SU-DHL-6 (cell line): ENCODE results near the gene ARFGEF2.

Source experiments
- H2AFZ ChIP-seq: fragments of 200-600 bp; sonication (generic); 2 replicates; pipeline ENCODE4 v1.6.1; 2014; ENCODE audit warnings: low read depth, mild to moderate bottlenecking, moderate library complexity, mixed read lengths, antibody characterized with exemption, low read length; ENCODE audit not compliant: severe bottlenecking
- H3F3A ChIP-seq: fragments of 200-600 bp; shearing (Covaris generic); 2 replicates; pipeline ENCODE4 v1.6.0; 2016; ENCODE audit warnings: antibody characterized with exemption, mild to moderate bottlenecking; ENCODE audit not compliant: insufficient read depth
- H3K27ac ChIP-seq: fragments of 200-600 bp; sonication (generic); 2 replicates; pipeline ENCODE4 v1.5.1; 2016; ENCODE audit warnings: low read depth, mild to moderate bottlenecking, low read length, moderate library complexity, mixed read lengths
- H3K27me3 ChIP-seq: fragments of 200-600 bp; sonication (generic), shearing (Covaris generic); 2 replicates; pipeline ENCODE4 v1.6.0; 2014; ENCODE audit warnings: mild to moderate bottlenecking, low read length
- H3K36me3 ChIP-seq: fragments of 200-600 bp; sonication (generic); 2 replicates; pipeline ENCODE4 v1.6.1; 2014; ENCODE audit warnings: mild to moderate bottlenecking, low read length, mixed read lengths
- H3K4me2 ChIP-seq: fragments of 300-600, 200-600 bp; shearing (Covaris generic), sonication (generic); 2 replicates; pipeline ENCODE4 v1.6.0; 2014; ENCODE audit warnings: low read length, low read depth, mild to moderate bottlenecking; ENCODE audit not compliant: poor library complexity, severe bottlenecking
- H3K4me3 ChIP-seq: fragments of 200-600 bp; sonication (generic); 2 replicates; pipeline ENCODE4 v1.5.1; 2014; ENCODE audit warnings: antibody characterized with exemption, low read length, mild to moderate bottlenecking, mixed read lengths; ENCODE audit not compliant: insufficient read depth, poor library complexity, severe bottlenecking
- H3K79me2 ChIP-seq: fragments of 200-600 bp; sonication (generic); 2 replicates; pipeline ENCODE4 v1.6.1; 2014; ENCODE audit warnings: mild to moderate bottlenecking, low read length, moderate library complexity; ENCODE audit not compliant: insufficient read depth
- H3K9ac ChIP-seq: fragments of 200-600 bp; sonication (generic); 2 replicates; pipeline ENCODE4 v1.7.0; 2014; ENCODE audit warnings: mild to moderate bottlenecking, low read length
- H3K9me2 ChIP-seq: fragments of 200-600 bp; sonication (generic); replicated peaks from 2 replicates; pipeline ENCODE4 v1.6.1; 2014; ENCODE audit warnings: low read length; ENCODE audit not compliant: insufficient read depth
- H3K9me3 ChIP-seq: fragments of 200-600 bp; sonication (generic); 2 replicates; pipeline ENCODE4 v1.6.1; 2014; ENCODE audit warnings: low read length, mixed read lengths; ENCODE audit not compliant: insufficient read depth
- H4K20me1 ChIP-seq: fragments of 200-600 bp; sonication (generic); 2 replicates; pipeline ENCODE4 v1.6.1; 2014; ENCODE audit warnings: low read depth, mild to moderate bottlenecking, antibody characterized with exemption, low read length, moderate library complexity, mixed read lengths
- EZH2phosphoT487 ChIP-seq: fragments of 200-600 bp; sonication (generic), shearing (Covaris generic); conservative IDR thresholded peaks from 2 replicates; pipeline ENCODE4 v1.6.1; 2018; ENCODE audit warnings: mild to moderate bottlenecking, antibody characterized with exemption, low read length, moderate library complexity, mixed read lengths
- TF ChIP-seq, protein P1 (sequence below): fragments of 200-600 bp; sonication (generic); IDR thresholded peaks from one replicate; pipeline ENCODE4 v1.5.1; 2017; ENCODE audit warnings: antibody characterized with exemption, mild to moderate bottlenecking, low read length, moderate library complexity; ENCODE audit not compliant: insufficient read depth, poor library complexity, severe bottlenecking

ARFGEF2 gene

DNA sequence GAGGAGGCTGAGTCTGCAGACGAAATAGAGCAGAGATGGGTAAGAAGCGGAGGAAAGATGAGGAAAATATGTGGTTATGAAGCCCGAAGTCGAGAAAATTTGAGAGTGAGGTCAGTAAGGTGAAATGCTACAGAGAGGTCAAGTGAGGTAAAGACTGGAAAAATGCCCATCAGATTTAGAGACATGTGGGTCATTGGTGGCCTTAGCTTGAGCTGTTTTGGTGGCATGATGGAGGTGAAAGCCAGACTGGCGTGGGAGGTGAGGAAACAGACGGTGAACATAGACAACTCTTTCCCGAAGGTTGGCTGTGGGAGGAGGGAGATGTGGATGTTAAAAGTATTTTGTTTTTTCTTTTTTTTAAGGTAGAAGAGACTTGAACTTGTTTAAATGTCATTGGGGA, 9.4 kb downstream of the ARFGEF2 start:
- TF ChIP-seq, protein P1, sequence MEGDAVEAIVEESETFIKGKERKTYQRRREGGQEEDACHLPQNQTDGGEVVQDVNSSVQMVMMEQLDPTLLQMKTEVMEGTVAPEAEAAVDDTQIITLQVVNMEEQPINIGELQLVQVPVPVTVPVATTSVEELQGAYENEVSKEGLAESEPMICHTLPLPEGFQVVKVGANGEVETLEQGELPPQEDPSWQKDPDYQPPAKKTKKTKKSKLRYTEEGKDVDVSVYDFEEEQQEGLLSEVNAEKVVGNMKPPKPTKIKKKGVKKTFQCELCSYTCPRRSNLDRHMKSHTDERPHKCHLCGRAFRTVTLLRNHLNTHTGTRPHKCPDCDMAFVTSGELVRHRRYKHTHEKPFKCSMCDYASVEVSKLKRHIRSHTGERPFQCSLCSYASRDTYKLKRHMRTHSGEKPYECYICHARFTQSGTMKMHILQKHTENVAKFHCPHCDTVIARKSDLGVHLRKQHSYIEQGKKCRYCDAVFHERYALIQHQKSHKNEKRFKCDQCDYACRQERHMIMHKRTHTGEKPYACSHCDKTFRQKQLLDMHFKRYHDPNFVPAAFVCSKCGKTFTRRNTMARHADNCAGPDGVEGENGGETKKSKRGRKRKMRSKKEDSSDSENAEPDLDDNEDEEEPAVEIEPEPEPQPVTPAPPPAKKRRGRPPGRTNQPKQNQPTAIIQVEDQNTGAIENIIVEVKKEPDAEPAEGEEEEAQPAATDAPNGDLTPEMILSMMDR, result no peak
- no peak for TF ChIP-seq EZH2phosphoT487
- Histone ChIP-seq H3K27me3 (no peaks in the 10 kb centered on the region), H3K27ac (no peak overlapping the region), H2AFZ (no peak overlapping the region), H3K9me2 (no peaks in the 10 kb centered on the region), H3F3A (no peaks in the 10 kb centered on the region), H3K4me3 (no peak overlapping the region), H4K20me1 (peaks cover 13% of the 10 kb centered on the region; the same call in 1 of the 2 replicates), H3K36me3 (no peaks in the 10 kb centered on the region), H3K9ac (no peak overlapping the region), H3K9me3 (no peaks in the 10 kb centered on the region), H3K79me2 (peaks cover 84% of the 10 kb centered on the region), H3K4me2 (no peak overlapping the region)

DNA sequence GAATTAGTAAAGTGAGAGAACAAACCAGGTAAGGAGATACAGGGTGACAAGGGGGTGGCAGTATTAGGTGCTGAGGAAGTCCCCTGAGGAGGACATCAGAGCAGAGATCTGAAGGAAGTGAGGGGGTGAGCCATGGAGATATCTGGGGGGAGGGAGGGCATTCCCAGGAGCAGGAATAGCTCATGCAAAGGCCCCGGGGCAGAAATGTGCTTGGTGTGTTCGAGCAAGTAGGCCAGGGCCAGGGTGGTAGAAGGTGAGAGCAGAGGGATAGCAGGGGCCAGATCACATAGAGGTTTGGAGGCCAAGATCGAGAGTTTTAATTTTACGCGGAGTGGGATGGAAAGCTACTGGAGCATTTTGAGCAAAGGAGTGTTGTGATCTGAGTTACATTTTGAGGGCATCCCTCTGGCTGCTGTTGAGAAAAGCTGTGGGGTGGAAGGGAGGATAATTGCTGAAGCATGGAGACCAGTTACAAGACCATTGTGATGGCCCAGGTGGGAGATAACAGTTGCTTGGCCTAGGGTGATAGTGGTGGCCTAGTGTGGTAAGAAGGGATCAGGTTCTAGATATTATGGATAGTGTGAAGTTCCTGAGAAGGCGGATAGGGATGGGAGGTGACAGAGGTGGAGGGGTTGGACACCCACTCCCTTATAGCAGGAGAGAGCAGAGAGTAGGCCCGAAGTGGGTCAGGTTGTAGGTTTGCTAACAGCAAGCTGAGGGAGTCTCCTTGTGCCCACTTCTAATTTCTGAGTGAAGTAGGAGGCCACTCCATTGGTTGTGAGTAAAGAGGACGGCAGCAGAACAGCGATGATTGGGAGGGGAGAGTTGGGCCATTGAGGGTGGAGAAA, 10.2 kb downstream of the ARFGEF2 start:
- peaks cover 76% of the 10 kb centered on the region for H3K79me2 ChIP-seq
- no peaks in the 10 kb centered on the region for H3K9me2 ChIP-seq
- no peaks in the 10 kb centered on the region for H3K36me3 ChIP-seq
- no peak overlapping the region for H3K27ac ChIP-seq
- no peaks in the 10 kb centered on the region for H3K27me3 ChIP-seq
- TF ChIP-seq EZH2phosphoT487, result no peak
- TF ChIP-seq, protein P1, result no peak
- no peaks in the 10 kb centered on the region for H3K9me3 ChIP-seq
- no peak overlapping the region for H2AFZ ChIP-seq
- no peak overlapping the region for H3K4me3 ChIP-seq
- no peak overlapping the region for H3K9ac ChIP-seq
- no peaks in the 10 kb centered on the region for H3F3A ChIP-seq
- peaks cover 13% of the 10 kb centered on the region; the same call in 1 of the 2 replicates for H4K20me1 ChIP-seq
- H3K4me2 ChIP-seq, result no peak overlapping the region

DNA sequence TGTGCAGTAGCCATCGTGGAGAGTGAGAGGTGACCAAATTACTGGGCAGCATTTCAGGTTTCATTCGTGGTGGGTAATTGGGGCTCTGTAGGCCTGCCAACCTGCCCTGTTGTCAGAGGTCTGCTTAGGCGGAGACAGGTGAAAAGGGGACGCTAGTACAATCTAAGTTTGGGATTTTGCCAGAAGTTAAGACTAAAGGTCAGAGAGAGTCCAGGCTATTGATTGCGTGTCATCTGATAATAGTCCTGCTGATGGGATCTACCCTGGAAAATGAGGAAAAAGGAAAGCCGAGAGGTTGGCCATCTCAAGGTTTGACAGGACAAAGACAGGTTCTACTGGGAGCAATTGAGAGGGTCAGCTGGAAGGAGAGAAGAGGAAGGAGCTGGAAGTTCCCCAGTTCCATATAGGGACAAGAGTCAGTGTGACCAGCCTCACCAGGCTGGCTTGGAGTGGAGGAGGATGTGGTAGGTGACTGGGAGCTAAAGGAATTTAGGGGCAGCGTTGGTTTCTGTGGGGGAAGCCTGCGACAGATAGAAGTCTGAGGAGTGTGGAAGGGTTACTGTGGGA, 10.9 kb downstream of the ARFGEF2 start:
- no peaks in the 10 kb centered on the region for H3K9me3 ChIP-seq
- no peaks in the 10 kb centered on the region for H3K36me3 ChIP-seq
- no peak overlapping the region for H3K9ac ChIP-seq
- TF ChIP-seq EZH2phosphoT487, result no peak
- TF ChIP-seq, protein P1, result no peak
- H4K20me1 ChIP-seq, result peaks cover 13% of the 10 kb centered on the region; the same call in 1 of the 2 replicates
- no peak overlapping the region for H3K27ac ChIP-seq
- H3K4me2 ChIP-seq, result no peak overlapping the region
- no peak overlapping the region for H2AFZ ChIP-seq
- H3K4me3 ChIP-seq, result no peak overlapping the region
- H3K79me2 ChIP-seq, result peaks cover 76% of the 10 kb centered on the region
- no peaks in the 10 kb centered on the region for H3F3A ChIP-seq
- no peaks in the 10 kb centered on the region for H3K9me2 ChIP-seq
- no peaks in the 10 kb centered on the region for H3K27me3 ChIP-seq
